Activated naive CD4-positive, alpha-beta T cell treated with anti-CD3 and anti-CD28 coated beads, Interleukin-2, amount 50 U/mL, for 72 hours (primary cell): ENCODE measurements around the gene RESP18. TPM values are rescaled to one million over a fixed set of nuclear protein-coding genes. Genes with fewer than 3 reads are reported as not detected.

ENCODE experiments used
- ATAC-seq, 2 donors: fragments of 150-1000 bp; cut with Tn5 transposase; 2 replicates each; pipeline ENCODE4 v1.10.0; 2021; ENCODE audit warnings: mild to moderate bottlenecking in 2 of 2, moderate library complexity in 2 of 2
- DNase-seq, 2 donors: peaks; one replicate each; pipeline ENCODE4 v3.0.0; 2021 to 2022; ENCODE audit warnings: low spot score in 2 of 2
- H3K27ac Mint-ChIP-seq, 2 donors: one replicate each; pipeline ENCODE4 v1.8.0; 2022; ENCODE audit warnings: mild to moderate bottlenecking in 2 of 2, mixed read lengths in 2 of 2
- H3K36me3 Mint-ChIP-seq, 2 donors: one replicate each; pipeline ENCODE4 v1.8.0; 2022; ENCODE audit warnings: mixed read lengths in 2 of 2
- H3K9me3 Mint-ChIP-seq, 2 donors: one replicate each; pipeline ENCODE4 v1.8.0; 2022; ENCODE audit warnings: mixed read lengths in 2 of 2
- total RNA-seq, 2 donors: library from RNA; stranded (reverse); gene quantifications; one replicate each; pipeline ENCODE4 v1.2.3, GENCODE V29; 2022

RESP18 gene
- total RNA-seq = not detected

GRCh38 chr2:219332542-219332941, at the start of gene RESP18:
Gene RESP18, minus strand, starts transcription at chr2:219332744.
- no peak within 1 kb of the TSS for H3K27ac Mint-ChIP-seq
- peaks cover 9 to 19% of the 10 kb centered on the region in 2 donors for H3K9me3 Mint-ChIP-seq

DNA sequence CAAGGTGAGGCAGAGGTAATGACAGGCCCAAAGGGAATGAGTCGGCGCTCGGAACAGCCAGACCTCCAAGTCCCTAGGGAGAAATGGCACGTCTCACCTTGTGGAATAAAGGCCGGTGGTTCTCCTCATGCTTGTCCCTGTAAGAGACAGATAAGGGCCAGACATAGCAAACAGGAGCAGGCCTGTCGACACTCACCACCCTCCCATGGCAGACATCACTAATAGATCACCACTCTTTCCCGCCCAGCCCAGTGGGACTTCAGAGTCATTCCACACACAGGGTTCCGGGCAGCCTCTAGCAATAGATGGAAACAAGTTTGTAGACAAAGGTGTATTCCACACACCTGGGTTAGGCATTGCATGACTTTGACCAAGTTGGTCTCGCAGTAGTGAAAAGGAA, 48.9 kb upstream of the RESP18 start:
- H3K36me3 Mint-ChIP-seq = peaks cover 5 to 6% of the 10 kb centered on the region in 2 donors
- ATAC-seq = no peak
- H3K9me3 Mint-ChIP-seq = no peaks in the 10 kb centered on the region

More at GRCh38 chr2:219332542-219332941, at the start of gene RESP18:
- ATAC-seq = no peak
- DNase-seq = no peak
- peaks cover 7 to 15% of the 10 kb centered on the region in 2 donors for H3K36me3 Mint-ChIP-seq

GRCh38 chr2:219380926-219381325, 48.4 kb upstream of the RESP18 start:
- ATAC-seq (no peak), DNase-seq (peak in 1 of 2 donors; percentile 25)
- H3K9me3 Mint-ChIP-seq = no peaks in the 10 kb centered on the region
- H3K36me3 Mint-ChIP-seq = peaks cover 3 to 5% of the 10 kb centered on the region in 2 donors
- peak overlapping the region in 1 of 2 donors; percentile 70 for H3K27ac Mint-ChIP-seq

More for the DNA sequence above, 48.9 kb upstream of the RESP18 start:
- H3K27ac Mint-ChIP-seq = peak overlapping the region in 1 of 2 donors; percentile 89
- DNase-seq = peak in 1 of 2 donors; percentile 54

DNA sequence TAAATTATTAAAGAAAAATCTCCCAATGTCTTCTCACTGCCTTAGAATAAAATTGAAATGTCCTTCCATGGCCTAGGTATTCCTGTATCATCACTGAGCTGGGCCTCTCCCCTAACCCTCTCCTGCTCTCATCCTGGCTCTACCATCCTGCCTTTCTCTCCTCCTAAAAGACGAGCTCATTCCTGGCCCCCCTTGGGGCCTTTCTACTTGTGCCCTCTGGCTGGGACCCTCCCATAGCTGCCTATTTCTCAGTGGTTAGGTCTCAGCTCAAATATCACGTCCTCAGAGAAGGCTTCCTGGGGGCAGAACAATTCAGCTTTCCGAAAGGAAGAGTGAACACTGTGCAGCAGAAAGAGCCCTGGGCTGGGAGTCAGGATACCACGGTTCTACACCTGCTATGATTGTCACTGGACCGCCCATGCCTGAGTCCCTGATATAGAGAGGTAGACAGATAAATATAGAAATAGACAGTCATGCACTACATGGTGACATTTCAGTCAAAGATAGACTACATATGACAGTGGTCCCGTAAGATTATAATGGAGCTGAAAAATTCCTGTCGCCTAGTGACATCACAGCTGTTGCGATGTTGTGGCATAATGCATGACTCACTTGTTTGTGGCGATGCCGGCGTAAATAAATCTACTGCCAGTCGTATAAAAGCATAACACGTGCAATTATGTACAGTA, 45.8 kb upstream of the RESP18 start:
- H3K9me3 Mint-ChIP-seq = no peaks in the 10 kb centered on the region
- no peak overlapping the region for H3K27ac Mint-ChIP-seq
- H3K36me3 Mint-ChIP-seq = peaks cover 6 to 12% of the 10 kb centered on the region in 2 donors
- DNase-seq (peak in 1 of 2 donors; percentile 13), ATAC-seq (no peak)

DNA sequence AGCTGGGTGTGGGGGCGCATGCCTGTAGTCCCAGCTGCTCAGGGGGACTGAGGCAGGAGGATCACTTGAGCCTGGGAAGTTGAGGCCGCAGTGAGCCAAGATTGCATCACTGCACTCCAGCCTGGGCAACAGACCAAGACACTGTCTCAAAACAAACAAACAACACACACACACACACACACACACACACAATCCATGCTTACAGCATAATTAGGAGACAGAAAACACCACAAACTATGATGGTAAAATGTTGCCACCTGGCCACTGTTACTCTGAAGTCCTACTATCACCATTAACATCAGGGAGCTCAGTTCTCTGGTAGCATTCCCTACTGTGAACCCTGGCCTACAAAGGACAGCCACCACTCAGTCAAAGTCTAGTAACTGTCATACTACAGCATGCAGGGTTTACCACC, 36.9 kb upstream of the RESP18 start:
- ATAC-seq = no peak
- no peak for DNase-seq
- Mint-ChIP-seq H3K27ac (no peak overlapping the region), H3K36me3 (peaks cover 6 to 8% of the 10 kb centered on the region in 2 donors), H3K9me3 (no peaks in the 10 kb centered on the region)

GRCh38 chr2:219368690-219369191, 36.2 kb upstream of the RESP18 start:
- Mint-ChIP-seq H3K27ac (no peak overlapping the region), H3K9me3 (no peaks in the 10 kb centered on the region), H3K36me3 (peaks cover 3 to 4% of the 10 kb centered on the region in 2 donors)
- DNase-seq (peak in 1 of 2 donors; percentile 6), ATAC-seq (no peak)

DNA sequence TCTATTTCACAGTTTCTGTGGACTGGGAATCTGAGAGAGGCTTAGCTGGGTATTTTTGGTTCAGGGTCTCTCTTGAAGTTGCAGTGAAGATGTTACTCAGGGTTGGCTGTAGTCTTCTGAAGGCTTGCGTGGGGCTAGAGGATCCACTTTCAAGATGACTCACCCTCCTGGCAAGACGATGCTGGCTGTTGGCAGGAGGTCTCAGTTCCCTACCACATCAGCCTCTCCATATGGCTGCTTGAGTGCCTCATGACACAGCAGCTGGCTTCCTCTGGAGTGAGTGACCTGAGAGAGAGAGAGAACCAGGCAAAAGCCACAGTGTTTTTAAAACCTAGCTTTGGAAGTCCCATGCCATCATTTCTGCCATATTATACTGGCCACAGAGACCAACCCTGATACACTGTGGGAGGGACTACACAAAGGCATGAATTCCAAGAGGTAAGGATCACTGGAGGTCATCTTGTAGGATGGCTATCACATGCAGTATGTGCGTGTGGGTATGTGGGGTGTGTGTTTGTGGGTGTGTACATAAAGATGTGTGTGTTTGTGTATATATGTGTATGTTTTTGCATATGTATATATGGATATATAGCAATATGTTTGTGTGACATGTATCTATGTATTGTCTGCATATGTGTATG, 30.1 kb upstream of the RESP18 start:
- no peaks in the 10 kb centered on the region for H3K9me3 Mint-ChIP-seq
- H3K36me3 Mint-ChIP-seq = no peaks in the 10 kb centered on the region
- H3K27ac Mint-ChIP-seq = no peak overlapping the region
- DNase-seq = peak in 1 of 2 donors; percentile 40
- peak; percentile 72 to 77 for ATAC-seq

DNA sequence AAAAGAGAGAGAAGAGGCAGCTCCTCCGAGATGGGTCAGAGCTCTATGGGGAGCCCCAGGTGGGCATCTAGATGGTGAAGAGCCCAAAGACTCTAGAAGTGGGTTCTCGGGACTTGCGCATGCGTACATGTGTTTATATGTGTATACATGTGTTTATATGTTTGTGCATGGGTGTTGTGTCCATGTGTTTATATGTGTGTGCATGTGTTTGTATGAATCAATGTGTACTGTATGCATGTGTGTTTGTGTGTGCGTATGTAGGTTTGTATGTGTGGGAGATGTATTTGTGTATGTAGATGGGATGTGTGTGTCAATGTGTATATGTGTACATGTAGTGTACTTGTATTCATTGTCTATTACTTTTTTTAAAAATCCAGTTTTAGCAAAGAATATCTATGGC, 29.5 kb upstream of the RESP18 start:
- Mint-ChIP-seq H3K36me3 (no peaks in the 10 kb centered on the region), H3K9me3 (no peaks in the 10 kb centered on the region), H3K27ac (no peak overlapping the region)
- DNase-seq = no peak
- no peak for ATAC-seq

GRCh38 chr2:219358170-219359075, 25.9 kb upstream of the RESP18 start:
- H3K9me3 Mint-ChIP-seq = no peaks in the 10 kb centered on the region
- no peaks in the 10 kb centered on the region for H3K36me3 Mint-ChIP-seq
- ATAC-seq = peak in 1 of 2 donors; percentile 72
- DNase-seq = no peak
- no peak overlapping the region for H3K27ac Mint-ChIP-seq

DNA sequence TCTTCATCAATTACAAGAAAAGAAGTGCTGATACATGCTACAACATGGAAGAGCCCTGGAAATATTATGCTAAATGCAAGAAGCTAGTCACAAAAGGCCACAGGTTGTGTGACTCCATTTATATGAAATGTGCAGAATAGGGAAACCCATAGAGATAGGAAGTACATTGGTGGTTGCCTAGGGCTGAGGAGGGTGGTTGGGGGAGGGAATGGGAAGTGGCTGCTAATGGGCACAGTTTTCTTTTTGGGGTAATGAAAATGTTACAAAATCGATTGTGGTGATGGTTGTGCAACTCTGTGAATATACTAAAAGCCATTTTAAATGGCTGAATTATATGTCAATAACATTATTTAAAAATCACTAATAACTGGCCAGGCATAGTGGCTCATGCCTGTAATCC, 24.3 kb upstream of the RESP18 start:
- no peak for ATAC-seq
- H3K36me3 Mint-ChIP-seq = no peaks in the 10 kb centered on the region
- DNase-seq = no peak
- H3K27ac Mint-ChIP-seq = no peak overlapping the region
- H3K9me3 Mint-ChIP-seq = no peaks in the 10 kb centered on the region

- Mint-ChIP-seq H3K9me3 (no peaks in the 10 kb centered on the region), H3K36me3 (no peaks in the 10 kb centered on the region), H3K27ac (no peak overlapping the region)
- DNase-seq (no peak), ATAC-seq (no peak)
Measured at GRCh38 chr2:219354582-219354981, 22.0 kb upstream of the RESP18 start.

- Mint-ChIP-seq H3K27ac (no peak overlapping the region), H3K9me3 (no peaks in the 10 kb centered on the region), H3K36me3 (no peaks in the 10 kb centered on the region)
- DNase-seq (no peak), ATAC-seq (no peak)
Measured at GRCh38 chr2:219353129-219353528, 20.6 kb upstream of the RESP18 start.

- peak; percentile 77 to 89 for ATAC-seq
- Mint-ChIP-seq H3K9me3 (no peaks in the 10 kb centered on the region), H3K27ac (no peak overlapping the region), H3K36me3 (no peaks in the 10 kb centered on the region)
- DNase-seq = peak in 1 of 2 donors; percentile 80
Measured at GRCh38 chr2:219352448-219353023, 20.0 kb upstream of the RESP18 start.

DNA sequence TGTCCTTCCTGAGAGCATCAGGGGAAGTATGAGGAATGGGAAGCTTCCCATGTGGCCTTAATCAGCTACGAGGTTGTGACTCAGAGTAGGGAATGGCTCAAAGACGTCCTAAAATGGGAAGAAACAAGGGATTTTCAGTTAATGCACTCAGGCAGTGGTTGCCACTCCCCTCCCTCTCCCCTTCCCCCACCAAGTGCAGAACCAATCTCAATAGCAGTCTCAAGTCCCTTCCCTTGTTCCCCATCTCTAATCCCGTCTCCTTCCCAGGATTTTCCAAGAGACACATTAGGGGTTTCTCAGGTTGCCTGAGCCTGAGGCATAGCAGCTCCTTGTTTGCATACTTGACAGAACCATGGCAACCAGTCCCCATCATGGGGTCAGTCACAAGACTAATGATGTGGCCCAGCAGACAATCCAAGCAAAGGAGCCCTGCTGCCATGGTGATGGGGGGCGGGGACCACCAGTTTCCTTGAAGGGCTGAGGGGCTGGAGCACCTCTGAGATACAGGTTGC, 18.2 kb upstream of the RESP18 start:
- no peaks in the 10 kb centered on the region for H3K9me3 Mint-ChIP-seq
- no peaks in the 10 kb centered on the region for H3K36me3 Mint-ChIP-seq
- no peak for ATAC-seq
- H3K27ac Mint-ChIP-seq = no peak overlapping the region
- no peak for DNase-seq

- ATAC-seq = no peak
- no peak overlapping the region for H3K27ac Mint-ChIP-seq
- no peaks in the 10 kb centered on the region for H3K36me3 Mint-ChIP-seq
Measured at GRCh38 chr2:219350215-219350614, 17.7 kb upstream of the RESP18 start.

GRCh38 chr2:219344751-219345430, 12.3 kb upstream of the RESP18 start:
- no peaks in the 10 kb centered on the region for H3K36me3 Mint-ChIP-seq
- no peaks in the 10 kb centered on the region for H3K9me3 Mint-ChIP-seq
- peak overlapping the region in 1 of 2 donors; percentile 44 for H3K27ac Mint-ChIP-seq
- ATAC-seq = no peak
- DNase-seq = no peak

More at GRCh38 chr2:219350215-219350614, 17.7 kb upstream of the RESP18 start:
- no peak for DNase-seq
- H3K9me3 Mint-ChIP-seq = no peaks in the 10 kb centered on the region
